B cell (primary cell): Measurements from ENCODE around the gene DENND6A. TPM values are rescaled to one million over a fixed set of nuclear protein-coding genes. Genes with fewer than 3 reads are reported as not detected.

Source experiments
- ATAC-seq: fragments of 200-7000 bp; cut with Tn5 transposase; one replicate; pipeline ENCODE4 v1.10.0; 2021; ENCODE audit warnings: low read depth, mild to moderate bottlenecking, moderate number of reproducible peaks, moderate library complexity
- CTCF ChIA-PET: fragments of 350-600 bp; sonication (Branson Sonifier 250); formaldehyde crosslinking; loops from one replicate; lab custom pipeline; 2021; ENCODE audit warnings: antibody characterized with exemption, inconsistent platforms; lab: Charles Lee
- POLR2A ChIA-PET: fragments of 350-600 bp; sonication (Branson Sonifier 250); formaldehyde crosslinking; loops from one replicate; lab custom pipeline; 2021; ENCODE audit warnings: antibody characterized with exemption; lab: Charles Lee
- DNase-seq: peaks from one replicate; pipeline ENCODE4 v3.0.0; 2013
- H2AFZ ChIP-seq: 2 replicates; pipeline ENCODE4 v1.6.1; 2012; ENCODE audit warnings: mild to moderate bottlenecking, low read depth, low read length; ENCODE audit not compliant: insufficient read depth, poor library complexity, severe bottlenecking
- H3K27ac ChIP-seq, 2 donors: 1 replicate in 1 of 2; 2 replicates in 1 of 2; pipeline ENCODE4 v1.5.1; 2012 to 2013; ENCODE audit warnings: low read length in 2 of 2, mild to moderate bottlenecking in 2 of 2, moderate library complexity in 1 of 2
- H3K27me3 ChIP-seq, 4 experiments: fragments of 200-600 bp in 1 of 4; sonication (generic) in 1 of 4; replicated peaks in 1 of 4; 1 replicate in 2 of 4; 2 replicates in 2 of 4; pipeline versions ENCODE4 v1.6.1 to v1.7.0; 2013 to 2016; ENCODE audit warnings: low read length in 3 of 4, mild to moderate bottlenecking in 2 of 4, mixed read lengths in 1 of 4, moderate library complexity in 1 of 4; ENCODE audit not compliant: insufficient read depth in 4 of 4, control insufficient read depth in 3 of 4; ENCODE audit errors: control extremely low read depth in 1 of 4
- H3K36me3 ChIP-seq, 2 experiments: replicated peaks in 1 of 2; 1 replicate in 1 of 2; 2 replicates in 1 of 2; pipeline versions ENCODE4 v1.6.1 to v1.7.1; 2013; ENCODE audit warnings: low read length in 1 of 2; ENCODE audit not compliant: insufficient read depth in 2 of 2, control insufficient read depth in 1 of 2; ENCODE audit errors: control extremely low read depth in 1 of 2, extremely low read depth in 1 of 2
- H3K4me1 ChIP-seq, 2 donors: fragments of 200-600 bp in 1 of 2; sonication (generic) in 1 of 2; 1 replicate in 1 of 2; 2 replicates in 1 of 2; pipeline versions ENCODE4 v1.5.1 to v1.6.1; 2013 to 2017; ENCODE audit warnings: low read length in 2 of 2; ENCODE audit not compliant: control insufficient read depth in 2 of 2, insufficient read depth in 2 of 2
- H3K4me2 ChIP-seq: replicated peaks from 2 replicates; pipeline ENCODE3; 2012; ENCODE audit warnings: mild to moderate bottlenecking, low read depth, low read length; ENCODE audit not compliant: poor library complexity, severe bottlenecking
- H3K4me3 ChIP-seq, 5 experiments: fragments of 200-600 bp in 1 of 5; sonication (generic) in 1 of 5; 1 replicate in 3 of 5; 2 replicates in 2 of 5; pipeline versions ENCODE4 v1.5.1 to v1.7.0; 2011 to 2016; ENCODE audit warnings: low read length in 4 of 5, mild to moderate bottlenecking in 4 of 5, low read depth in 2 of 5, control low read depth in 1 of 5, moderate library complexity in 1 of 5; ENCODE audit not compliant: insufficient read depth in 1 of 5; ENCODE audit errors: control extremely low read depth in 1 of 5, extremely low read depth in 1 of 5
- H3K79me2 ChIP-seq: fragments of 200-600 bp; sonication (generic); one replicate; pipeline ENCODE4 v1.6.0; 2016; ENCODE audit warnings: low read length; ENCODE audit not compliant: control insufficient read depth, insufficient read depth
- H3K9ac ChIP-seq: fragments of 200-600 bp; sonication (generic); 2 replicates; pipeline ENCODE4 v1.6.1; 2017; ENCODE audit warnings: mild to moderate bottlenecking, low read length, moderate library complexity
- H3K9me3 ChIP-seq, 3 donors: one replicate each; pipeline versions ENCODE4 v1.6.1 to v1.7.1; 2013; ENCODE audit warnings: low read length in 2 of 3; ENCODE audit not compliant: control insufficient read depth in 2 of 3, insufficient read depth in 1 of 3; ENCODE audit errors: control extremely low read depth in 1 of 3
- H4K20me1 ChIP-seq: 2 replicates; pipeline ENCODE4 v1.6.0; 2012; ENCODE audit warnings: mild to moderate bottlenecking, low read length; ENCODE audit not compliant: insufficient read depth, control insufficient read depth, poor library complexity, severe bottlenecking
- H3K27ac Mint-ChIP-seq: one replicate; pipeline ENCODE4 v1.8.0; 2021; ENCODE audit warnings: mixed read lengths
- H3K27me3 Mint-ChIP-seq: one replicate; pipeline ENCODE4 v1.8.0; 2021; ENCODE audit warnings: mixed read lengths
- H3K4me1 Mint-ChIP-seq: one replicate; pipeline ENCODE4 v1.8.0; 2021; ENCODE audit warnings: mixed read lengths
- H3K4me3 Mint-ChIP-seq: one replicate; pipeline ENCODE4 v1.8.0; 2021; ENCODE audit warnings: mixed read lengths
- H3K9me3 Mint-ChIP-seq: one replicate; pipeline ENCODE4 v1.8.0; 2022; ENCODE audit warnings: mixed read lengths; ENCODE audit not compliant: insufficient read depth
- CTCF ChIP-seq: fragments of 200-600 bp; IDR thresholded peaks from one replicate; pipeline ENCODE4 v1.8.0; 2022; ENCODE audit warnings: antibody characterized with exemption, mild to moderate bottlenecking
- EZH2 ChIP-seq: IDR thresholded peaks from 2 replicates; pipeline ENCODE4 v1.6.1; 2012; ENCODE audit warnings: borderline replicate concordance, low read depth, mild to moderate bottlenecking, moderate library complexity, low read length; ENCODE audit not compliant: insufficient read depth, poor library complexity, severe bottlenecking
- WGBS: methylation state at CpG from one replicate; pipeline ENCODE4 v1.1.5; 2013; ENCODE audit warnings: missing lambda C conversion rate; ENCODE audit not compliant: insufficient coverage; 5-methylcytosine and 5-hydroxymethylcytosine counted together
- intact Hi-C: fragments of 100-400 bp; cut with micrococcal nuclease; formaldehyde crosslinking; loops from one replicate; pipeline ENCODE4 v1.10.0; 2022
- polyA plus RNA-seq: library from polyadenylated mRNA; depleted of rRNA; stranded (reverse); fragments of >200 nt; gene quantifications from 2 replicates; pipeline ENCODE4 v1.2.3, GENCODE V29; 2012
- total RNA-seq, 2 donors: library from RNA; stranded (reverse); fragments of 120-200 nt in 1 of 2; gene quantifications; 1 replicate in 1 of 2; 2 replicates in 1 of 2; pipeline versions ENCODE4 v1.2.3 to v1.2.4, GENCODE V29; 2013 to 2022

Gene DENND6A
- total and polyA plus RNA-seq, 2 donors (not counting 1 experiment from before 2014, with no cell fraction given) = 10.0 to 31.5 TPM

GRCh38 chr3:57658536-57658935, 34.3 kb downstream of the DENND6A start:
- Histone ChIP-seq H3K9me3 (no peaks in the 10 kb centered on the region), H2AFZ (no peak overlapping the region), H3K27ac (no peak overlapping the region), H3K4me2 (no peak overlapping the region), H3K27me3 (no peaks in the 10 kb centered on the region), H4K20me1 (no peaks in the 10 kb centered on the region), H3K9ac (no peak overlapping the region), H3K79me2 (no peaks in the 10 kb centered on the region), H3K4me3 (no peak overlapping the region), H3K4me1 (no peaks in the 10 kb centered on the region), H3K36me3 (peaks cover 15 to 34% of the 10 kb centered on the region in 2 experiments)
- Mint-ChIP-seq H3K4me1 (no peaks in the 10 kb centered on the region), H3K9me3 (no peaks in the 10 kb centered on the region), H3K27ac (no peak overlapping the region), H3K4me3 (no peak overlapping the region), H3K27me3 (no peaks in the 10 kb centered on the region)
- ATAC-seq (no peak), DNase-seq (no peak)
- no peak for TF ChIP-seq EZH2
- no peak for TF ChIP-seq CTCF
- intact Hi-C loops = no loop called here
- ChIA-PET CTCF (no interaction called here), POLR2A (no interaction called here)

- Histone ChIP-seq H3K4me2 (no peak overlapping the region), H3K27me3 (no peaks in the 10 kb centered on the region), H3K9ac (no peak overlapping the region), H2AFZ (no peak overlapping the region), H3K4me1 (no peaks in the 10 kb centered on the region), H3K36me3 (peaks cover 9 to 38% of the 10 kb centered on the region in 2 experiments), H3K79me2 (no peaks in the 10 kb centered on the region), H3K27ac (no peak overlapping the region), H3K4me3 (no peak overlapping the region), H4K20me1 (no peaks in the 10 kb centered on the region), H3K9me3 (no peaks in the 10 kb centered on the region)
- DNase-seq = no peak
- no peak for TF ChIP-seq CTCF
- TF ChIP-seq EZH2 = no peak
- H3K4me1 Mint-ChIP-seq = no peaks in the 10 kb centered on the region
- ChIA-PET CTCF (no interaction called here), POLR2A (no interaction called here)
- no CpG with 5 or more reads among the region's 2 CpGs for WGBS
- no peaks in the 10 kb centered on the region for H3K27me3 Mint-ChIP-seq
- ATAC-seq = no peak
- intact Hi-C loops = no loop called here
- no peak overlapping the region for H3K4me3 Mint-ChIP-seq
- H3K27ac Mint-ChIP-seq = no peak overlapping the region
- H3K9me3 Mint-ChIP-seq = no peaks in the 10 kb centered on the region
Observed at GRCh38 chr3:57655727-57656126, 37.1 kb downstream of the DENND6A start.
